Ramos (cell line): Measurements from ENCODE around the gene USF3.

ENCODE experiments used
- in situ Hi-C: fragments of 300-500 bp; cut with MboI; formaldehyde crosslinking; loops from one replicate; pipeline ENCODE4 v1.14.3; 2022; ENCODE audit warnings: low sequenced_read_pairs; ENCODE audit not compliant: unreplicated experiment

The USF3 gene

GRCh38 chr3:113623324-113623723, 73.1 kb downstream of the USF3 start:
- in situ Hi-C loops, result no loop called here

- in situ Hi-C loops, result no loop called here
Measured at GRCh38 chr3:113620091-113620490, 76.4 kb downstream of the USF3 start.

- in situ Hi-C loops, result no loop called here
Measured at GRCh38 chr3:113617726-113618125, 78.7 kb downstream of the USF3 start.

- in situ Hi-C loops, result no loop called here
Measured at GRCh38 chr3:113615976-113616375, 80.5 kb downstream of the USF3 start.

- in situ Hi-C loops, result no loop called here
Measured at GRCh38 chr3:113614402-113614801, 82.0 kb downstream of the USF3 start.

- in situ Hi-C loops, result no loop called here
Measured at GRCh38 chr3:113607219-113607596, 89.2 kb downstream of the USF3 start.

GRCh38 chr3:113606539-113607218, 89.8 kb downstream of the USF3 start:
- in situ Hi-C loops, result no loop called here

- in situ Hi-C loops, result no loop called here
Measured at GRCh38 chr3:113602836-113603235, 93.6 kb downstream of the USF3 start.

GRCh38 chr3:113602256-113602655, 94.2 kb downstream of the USF3 start:
- in situ Hi-C loops, result no loop called here

GRCh38 chr3:113601240-113601639, 95.2 kb downstream of the USF3 start:
- in situ Hi-C loops, result no loop called here

- in situ Hi-C loops, result no loop called here
Measured at GRCh38 chr3:113600418-113601182, 95.8 kb downstream of the USF3 start.
